HepG2 (cell line): Measurements from ENCODE around the gene TTC16. TPM values are rescaled to one million over a fixed set of nuclear protein-coding genes. Genes with fewer than 3 reads are reported as not detected.

Source experiments
- CCAR2 ChIP-seq: fragments of 200-400 bp; formaldehyde crosslinking; optimal IDR thresholded peaks from 2 replicates; pipeline ENCODE3; 2018; ENCODE audit warnings: low read depth, mild to moderate bottlenecking, low read length, moderate library complexity
- CHCHD3 ChIP-seq: sonication (generic); formaldehyde crosslinking; IDR thresholded peaks from 2 replicates; pipeline ENCODE4 v1.8.0; 2022; ENCODE audit warnings: mild to moderate bottlenecking, missing genetic modification reagents, moderate library complexity
- EP300 ChIP-seq, 3 experiments: sonication (generic) in 1 of 3; formaldehyde crosslinking in 1 of 3; IDR thresholded peaks; 2 replicates each; pipeline versions ENCODE4 v1.5.1 to v1.6.1; 2011 to 2020; ENCODE audit warnings: low read depth in 2 of 3, low read length in 2 of 3, borderline replicate concordance in 1 of 3, improper control_type of control experiment in 1 of 3, mild to moderate bottlenecking in 1 of 3, missing genetic modification reagents in 1 of 3, moderate library complexity in 1 of 3
- GMEB2 ChIP-seq: IDR thresholded peaks from 2 replicates; pipeline ENCODE4 v1.6.1; 2016; ENCODE audit warnings: missing biosample characterization, missing genetic modification reagents, low read depth
- IKZF4 ChIP-seq: sonication (generic); formaldehyde crosslinking; IDR thresholded peaks from 2 replicates; pipeline ENCODE4 v1.5.1; 2020; ENCODE audit warnings: borderline replicate concordance, mild to moderate bottlenecking, low read depth, missing genetic modification reagents; ENCODE audit errors: not compliant biosample characterization
- ISX ChIP-seq: sonication (generic); formaldehyde crosslinking; conservative IDR thresholded peaks from 2 replicates; pipeline ENCODE4 v1.5.0; 2020; ENCODE audit warnings: missing genetic modification reagents
- MED8 ChIP-seq: sonication (generic); formaldehyde crosslinking; IDR thresholded peaks from 2 replicates; pipeline ENCODE4 v1.8.1; 2023; ENCODE audit warnings: mild to moderate bottlenecking, missing genetic modification reagents; ENCODE audit not compliant: insufficient replicate concordance
- NFYC ChIP-seq: IDR thresholded peaks from 2 replicates; pipeline ENCODE4 v1.6.1; 2016; ENCODE audit warnings: missing genetic modification reagents, missing compliant biosample characterization
- PATZ1 ChIP-seq: sonication (generic); formaldehyde crosslinking; IDR thresholded peaks from 2 replicates; pipeline ENCODE4 v1.4.0; 2020; ENCODE audit warnings: missing genetic modification reagents
- PRPF4 ChIP-seq: fragments of 200-400 bp; formaldehyde crosslinking; IDR thresholded peaks from 2 replicates; pipeline ENCODE4 v1.6.1; 2016; ENCODE audit warnings: low read length, low read depth; ENCODE audit not compliant: poor library complexity, severe bottlenecking
- RFX1 ChIP-seq: fragments of 450-650 bp; IDR thresholded peaks from 2 replicates; pipeline ENCODE4 v1.6.1; 2017
- SALL2 ChIP-seq: sonication (generic); formaldehyde crosslinking; IDR thresholded peaks from 2 replicates; pipeline ENCODE4 v1.8.1; 2023; ENCODE audit warnings: mild to moderate bottlenecking, missing genetic modification reagents, inconsistent platforms
- TAF1 ChIP-seq: sonication (generic); formaldehyde crosslinking; IDR thresholded peaks from 2 replicates; pipeline ENCODE4 v1.4.0; 2020; ENCODE audit warnings: missing genetic modification reagents
- THAP9 ChIP-seq: sonication (generic); formaldehyde crosslinking; IDR thresholded peaks from 2 replicates; pipeline ENCODE4; 2020; ENCODE audit warnings: missing genetic modification reagents, mild to moderate bottlenecking, borderline replicate concordance
- YY1 ChIP-seq: IDR thresholded peaks from 2 replicates; pipeline ENCODE4 v1.6.1; 2011; ENCODE audit warnings: low read length, low read depth, moderate library complexity, mild to moderate bottlenecking; ENCODE audit not compliant: insufficient read depth, insufficient replicate concordance
- ZBTB20 ChIP-seq: sonication (generic); formaldehyde crosslinking; IDR thresholded peaks from 2 replicates; pipeline ENCODE4 v1.8.1; 2023; ENCODE audit warnings: missing genetic modification reagents, low read depth, mild to moderate bottlenecking, borderline replicate concordance
- ZNF121 ChIP-seq: sonication (generic); formaldehyde crosslinking; IDR thresholded peaks from 2 replicates; pipeline ENCODE4 v1.5.0; 2020; ENCODE audit warnings: mild to moderate bottlenecking, missing genetic modification reagents
- ZNF296 ChIP-seq: sonication (generic); formaldehyde crosslinking; conservative IDR thresholded peaks from 2 replicates; pipeline ENCODE4 v1.5.0; 2020; ENCODE audit warnings: mild to moderate bottlenecking, missing genetic modification reagents
- ZNF343 ChIP-seq: sonication (generic); formaldehyde crosslinking; IDR thresholded peaks from 2 replicates; pipeline ENCODE4 v1.4.0; 2020; ENCODE audit warnings: mild to moderate bottlenecking, missing genetic modification reagents
- ZNF460 ChIP-seq: sonication (generic); formaldehyde crosslinking; IDR thresholded peaks from 2 replicates; pipeline ENCODE4 v1.5.1; 2020; ENCODE audit warnings: missing genetic modification reagents, mild to moderate bottlenecking, borderline replicate concordance
- ZNF543 ChIP-seq: sonication (generic); formaldehyde crosslinking; IDR thresholded peaks from 2 replicates; pipeline ENCODE4 v1.4.0; 2020; ENCODE audit warnings: mild to moderate bottlenecking, missing genetic modification reagents
- ZNF557 ChIP-seq: sonication (generic); formaldehyde crosslinking; IDR thresholded peaks from 2 replicates; pipeline ENCODE4 v1.4.0; 2020; ENCODE audit warnings: missing genetic modification reagents
- ZNF879 ChIP-seq: sonication (generic); formaldehyde crosslinking; IDR thresholded peaks from 2 replicates; pipeline ENCODE4 v1.8.1; 2023; ENCODE audit warnings: missing genetic modification reagents
- polyA plus RNA-seq, 8 experiments: library from polyadenylated mRNA; depleted of rRNA in 3 of 8; stranded (reverse) in 7 of 8; unstranded in 1 of 8; fragments of >200 nt; fragmentation: Illumina TruSeq in 4 of 8; extraction: Trizol in 4 of 8; gene quantifications; 2 replicates each; pipeline versions ENCODE4 v1.2.1 to v1.2.3, GENCODE V29; 2011 to 2016; ENCODE audit warnings: low read depth in 4 of 8, missing spikeins in 1 of 8, mixed read lengths in 1 of 8; ENCODE audit not compliant: insufficient read depth in 1 of 8
- total RNA-seq, 5 experiments: library from RNA; depleted of rRNA; stranded (reverse); fragments of >200 nt; fragmentation: Illumina TruSeq; extraction: Trizol; gene quantifications; 2 replicates each; pipeline ENCODE4 v1.2.3, GENCODE V29; 2016; ENCODE audit warnings: low read depth in 1 of 5

Gene TTC16
- total and polyA plus RNA-seq, 2 of the 13 experiments (the other 11 are each of a cell fraction or from before 2014, with no cell fraction given) = not detected

GRCh38 chr9:127715470-127716337, at the start of gene TTC16, which contains the start of gene PTRH1 (continued):
- TF ChIP-seq PATZ1 (CRISPR knock-in tag) (peak; percentile 43), MED8 (CRISPR knock-in tag) (peak; percentile 17), NFYC (peak; percentile 99), THAP9 (CRISPR knock-in tag) (peak; percentile 95), ZNF543 (CRISPR knock-in tag) (no peak), EP300 (IDR thresholded peaks at IDR 0.05; ENCODE audit: low read depth in 2 of 2, low read length in 2 of 2) (no peak), EP300 (CRISPR knock-in tag; IDR thresholded peaks at IDR 0.05; ENCODE audit: borderline replicate concordance) (no peak), YY1 (peak; percentile 100), ZNF460 (no peak), ZNF121 (no peak), PRPF4 (no peak), CCAR2 (no peak), ZNF343 (CRISPR knock-in tag) (no peak), ZBTB20 (CRISPR knock-in tag) (no peak; the same call in 1 of the 2 replicates), CHCHD3 (CRISPR knock-in tag) (no peak), IKZF4 (CRISPR knock-in tag) (peak; percentile 7), ZNF557 (CRISPR knock-in tag) (0 out of 2 replicates have a peak, but pooled peaks have one; percentile 39), TAF1 (CRISPR knock-in tag) (no peak; the same call in 1 of the 2 replicates), ZNF879 (CRISPR knock-in tag) (no peak), ZNF296 (CRISPR knock-in tag) (no peak), SALL2 (CRISPR knock-in tag) (peak; percentile 48; the same call in 1 of the 2 replicates), RFX1 (peak; percentile 75), GMEB2 (CRISPR knock-in tag) (peak; percentile 76), ISX (CRISPR knock-in tag) (no peak)
